Measurements from ENCODE around the gene ATP8B4. TPM values are rescaled to one million over a fixed set of nuclear protein-coding genes. Genes with fewer than 3 reads are reported as not detected.

ATP8B4 gene
- total and polyA plus RNA-seq, 2 of the 8 experiments (the other 6 are each of a cell fraction or from before 2014, with no cell fraction given) = 0.17 to 0.24 TPM

DNA sequence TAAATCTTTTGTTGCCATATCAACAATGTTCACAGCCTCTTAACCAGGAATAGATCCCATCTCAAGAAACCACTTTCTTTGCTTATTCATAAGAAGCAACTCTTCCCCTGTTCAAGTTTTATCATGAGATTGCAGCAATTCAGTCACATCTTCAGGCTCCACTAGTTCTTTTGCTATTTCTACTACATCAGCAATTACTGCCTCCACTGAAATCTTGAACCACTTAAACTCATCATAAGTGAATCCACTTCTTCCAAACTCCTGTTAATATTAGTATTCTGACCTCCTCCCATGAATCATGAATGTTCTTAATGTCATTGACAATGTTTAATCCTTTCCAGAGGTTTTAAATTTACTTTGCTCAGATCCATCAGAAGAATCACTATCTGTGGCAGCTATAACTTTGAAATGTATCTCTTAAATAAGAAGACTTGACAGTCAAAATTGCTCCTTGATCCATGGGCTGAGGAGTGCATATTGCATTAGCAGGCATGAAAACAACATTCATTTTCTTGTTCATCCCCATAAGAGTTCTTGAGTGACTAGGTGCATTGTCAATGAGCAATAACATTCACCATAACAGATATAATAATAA is 292.3 kb downstream of the ATP8B4 start:
- Histone ChIP-seq H3K4me1 (replicated peaks in 1 of 4; ENCODE audit: control insufficient read depth in 3 of 4, insufficient read depth in 4 of 4, low read length in 3 of 4) (no peaks in the 10 kb centered on the region), H3K4me3 (ENCODE audit: extremely low read depth in 1 of 4, insufficient read depth in 2 of 4, low read depth in 3 of 4, low read length in 4 of 4) (no peak overlapping the region), H3K79me1 (ENCODE audit: low read depth, low read length) (no peaks in the 10 kb centered on the region), H3K14ac (ENCODE audit: insufficient read length) (no peak overlapping the region), H2BK15ac (ENCODE audit: low read length) (no peak overlapping the region), H3K4ac (replicated peaks; ENCODE audit: insufficient read length, low read depth, low read length) (no peak overlapping the region), H3K79me2 (ENCODE audit: control insufficient read depth in 1 of 2, insufficient read depth in 2 of 2, low read length in 2 of 2) (no peaks in the 10 kb centered on the region), H4K20me1 (replicated peaks in 1 of 2; ENCODE audit: control insufficient read depth in 1 of 2, insufficient read depth in 2 of 2, low read length in 2 of 2) (no peaks in the 10 kb centered on the region), H4K5ac (ENCODE audit: insufficient read length, low read depth, low read length) (no peak overlapping the region), H4K91ac (replicated peaks; ENCODE audit: insufficient read length, low read length) (no peak overlapping the region), H2AK5ac (ENCODE audit: low read depth, low read length) (no peak overlapping the region), H3K18ac (ENCODE audit: extremely low read depth, low read length) (no peak overlapping the region), H2BK5ac (ENCODE audit: low read depth, low read length) (no peak overlapping the region), H3K27ac (ENCODE audit: low read depth, low read length) (no peak overlapping the region), H3K4me2 (ENCODE audit: insufficient read depth in 1 of 2, low read depth in 2 of 2, low read length in 2 of 2) (no peak overlapping the region), H4K8ac (ENCODE audit: extremely low read depth, insufficient read depth, low read length) (no peak overlapping the region), H2BK12ac (ENCODE audit: low read depth, low read length) (no peak overlapping the region), H3K9me3 (ENCODE audit: insufficient read depth in 2 of 2, low read depth in 1 of 2, low read length in 1 of 2) (no peaks in the 10 kb centered on the region), H2BK120ac (replicated peaks; ENCODE audit: low read depth, low read length) (no peak overlapping the region), H3K56ac (replicated peaks; ENCODE audit: insufficient read length, low read depth, low read length) (no peak overlapping the region), H2BK20ac (ENCODE audit: low read length) (no peak overlapping the region), H3K9ac (replicated peaks in 1 of 4; ENCODE audit: extremely low read depth in 1 of 4, low read depth in 3 of 4, low read length in 3 of 4) (no peak overlapping the region), H3K36me3 (ENCODE audit: control insufficient read depth in 2 of 4, insufficient read depth in 4 of 4, low read length in 3 of 4) (no peaks in the 10 kb centered on the region), H2AFZ (ENCODE audit: low read length) (no peak overlapping the region), H3K27me3 (replicated peaks in 1 of 4; ENCODE audit: control insufficient read depth in 3 of 4, extremely low read depth in 1 of 4, insufficient read depth in 3 of 4, low read length in 3 of 4) (no peaks in the 10 kb centered on the region), H3K23me2 (ENCODE audit: low read depth, low read length) (no peaks in the 10 kb centered on the region), H3K23ac (ENCODE audit: insufficient read length) (no peak overlapping the region)
- POLR2A ChIA-PET (ENCODE audit: partially characterized antibody) = no interaction called here
- TF ChIP-seq SIRT6 (IDR thresholded peaks at IDR 0.05; ENCODE audit: low read length) (no peak), SIN3A (conservative IDR thresholded peaks at IDR 0.05 in 1 of 2, IDR thresholded peaks at IDR 0.05 in 1 of 2; ENCODE audit: low read depth in 1 of 2, low read length in 2 of 2) (no peak), E2F6 (IDR thresholded peaks at IDR 0.05) (no peak), HDAC2 (IDR thresholded peaks at IDR 0.05; ENCODE audit: borderline replicate concordance in 1 of 2, low read depth in 2 of 2, low read length in 2 of 2) (no peak), BACH1 (IDR thresholded peaks at IDR 0.05; ENCODE audit: low read length) (no peak), SRF (IDR thresholded peaks at IDR 0.05; ENCODE audit: low read depth, low read length) (no peak), POLR2A (IDR thresholded peaks at IDR 0.05; ENCODE audit: control extremely low read depth in 1 of 2, low read depth in 2 of 2, low read length in 2 of 2) (no peak), KDM1A (IDR thresholded peaks at IDR 0.05; ENCODE audit: borderline replicate concordance, low read length) (no peak), BCL11A (IDR thresholded peaks at IDR 0.05; ENCODE audit: low read depth in 2 of 2, low read length in 2 of 2) (no peak)
- CTCF ChIA-PET (ENCODE audit: partially characterized antibody) = no interaction called here
- DNase-seq (ENCODE audit: low read depth in 1 of 2, low spot score in 2 of 2) = no peak
- no peak for FAIRE-seq
